GM23338 (cell line): ENCODE data around the gene PID1.

Experiments
- CREB1 ChIP-seq: fragments of 250-450 bp; sonication (Bioruptor Pico); IDR thresholded peaks from 2 replicates; pipeline ENCODE4 v1.5.0; 2020; ENCODE audit warnings: low read depth, mild to moderate bottlenecking, moderate library complexity
- CTCF ChIP-seq, 2 experiments: fragments of 200-600 bp in 1 of 2; sonication (generic) in 1 of 2; conservative IDR thresholded peaks; 2 replicates each; pipeline versions ENCODE4 v1.5.1 to v1.6.1; 2016 to 2017; ENCODE audit warnings: antibody characterized with exemption in 2 of 2, low read depth in 2 of 2, mild to moderate bottlenecking in 2 of 2, moderate library complexity in 1 of 2
- EZH2 ChIP-seq: fragments of 200-600 bp; sonication (generic); IDR thresholded peaks from one replicate; pipeline ENCODE4 v1.8.0; 2017; ENCODE audit warnings: antibody characterized with exemption, mild to moderate bottlenecking, low read depth; ENCODE audit not compliant: unreplicated experiment
- EZH2phosphoT487 ChIP-seq: fragments of 200-600 bp; sonication (generic); IDR thresholded peaks from one replicate; pipeline ENCODE4 v1.8.1; 2018; ENCODE audit warnings: antibody characterized with exemption; ENCODE audit not compliant: unreplicated experiment
- JUNB ChIP-seq: IDR thresholded peaks from one replicate; pipeline ENCODE4 v1.6.1; 2016; ENCODE audit warnings: antibody characterized with exemption; ENCODE audit not compliant: unreplicated experiment
- NANOG ChIP-seq: IDR thresholded peaks from 2 replicates; pipeline ENCODE4 v1.6.1; 2016; ENCODE audit warnings: antibody characterized with exemption, borderline replicate concordance
- POLR2AphosphoS5 ChIP-seq: IDR thresholded peaks from 2 replicates; pipeline ENCODE4 v1.6.1; 2016; ENCODE audit warnings: antibody characterized with exemption, low read depth
- REST ChIP-seq: IDR thresholded peaks from one replicate; pipeline ENCODE4 v1.6.1; 2018; ENCODE audit warnings: antibody characterized with exemption; ENCODE audit not compliant: unreplicated experiment
- STAT1 ChIP-seq: IDR thresholded peaks from one replicate; pipeline ENCODE4 v1.6.1; 2016; ENCODE audit warnings: antibody characterized with exemption; ENCODE audit not compliant: unreplicated experiment
- ZNF331 ChIP-seq: fragments of 250-450 bp; sonication (Bioruptor Pico); IDR thresholded peaks from 2 replicates; pipeline ENCODE4 v1.5.0; 2020; ENCODE audit warnings: low read depth, mild to moderate bottlenecking, moderate library complexity
- TF ChIP-seq, protein P1 (sequence below): IDR thresholded peaks from 2 replicates; pipeline ENCODE4 v1.6.1; 2016; ENCODE audit warnings: antibody characterized with exemption

- TF ChIP-seq CTCF (conservative IDR thresholded peaks at IDR 0.05; ENCODE audit: low read depth in 2 of 2): no peak
- no peak for TF ChIP-seq POLR2AphosphoS5
- TF ChIP-seq EZH2phosphoT487: no peak
- TF ChIP-seq EZH2: no peak
- TF ChIP-seq REST: no peak
- TF ChIP-seq JUNB: no peak
- TF ChIP-seq NANOG: no peak
- no peak for TF ChIP-seq CREB1 (CRISPR knock-in tag)
- TF ChIP-seq, protein P1, sequence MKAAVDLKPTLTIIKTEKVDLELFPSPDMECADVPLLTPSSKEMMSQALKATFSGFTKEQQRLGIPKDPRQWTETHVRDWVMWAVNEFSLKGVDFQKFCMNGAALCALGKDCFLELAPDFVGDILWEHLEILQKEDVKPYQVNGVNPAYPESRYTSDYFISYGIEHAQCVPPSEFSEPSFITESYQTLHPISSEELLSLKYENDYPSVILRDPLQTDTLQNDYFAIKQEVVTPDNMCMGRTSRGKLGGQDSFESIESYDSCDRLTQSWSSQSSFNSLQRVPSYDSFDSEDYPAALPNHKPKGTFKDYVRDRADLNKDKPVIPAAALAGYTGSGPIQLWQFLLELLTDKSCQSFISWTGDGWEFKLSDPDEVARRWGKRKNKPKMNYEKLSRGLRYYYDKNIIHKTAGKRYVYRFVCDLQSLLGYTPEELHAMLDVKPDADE: no peak
- TF ChIP-seq STAT1: no peak
- TF ChIP-seq ZNF331: no peak
Measured at GRCh38 chr2:229252280-229252679, 18.8 kb downstream of the PID1 start.
